PC-3 (cell line): ENCODE data around the gene DAAM2. TPM values are rescaled to one million over a fixed set of nuclear protein-coding genes. Genes with fewer than 3 reads are reported as not detected.

Experiments
- ATAC-seq: fragments of 200-7000 bp; cut with Tn5 transposase; 2 replicates; pipeline ENCODE4 v1.9.1; 2020; ENCODE audit warnings: mild to moderate bottlenecking, moderate library complexity
- BruUV-seq: library from RNA; stranded (reverse); fragments of 400-500 nt; replicated peaks from 2 replicates; lab custom pipeline; 2021; lab: Mats Ljungman, UMichigan
- CTCF ChIA-PET: fragments of 300-600 bp; sonication (Branson Sonifier 250); formaldehyde crosslinking; loops from one replicate; lab custom pipeline; 2022; ENCODE audit warnings: antibody characterized with exemption; lab: Charles Lee
- POLR2A ChIA-PET: fragments of 300-600 bp; sonication (Branson Sonifier 250); formaldehyde crosslinking; loops from one replicate; lab custom pipeline; 2022; ENCODE audit warnings: antibody characterized with exemption; ENCODE audit not compliant: unreplicated experiment; lab: Charles Lee
- DNase-seq: peaks from one replicate; pipeline ENCODE4 v3.0.0-alpha.2; 2015
- H2AFZ ChIP-seq: fragments of 300-600 bp; sonication (generic); 2 replicates; pipeline ENCODE4 v1.6.0; 2016; ENCODE audit warnings: antibody characterized with exemption, low read length
- H3F3A ChIP-seq: fragments of 300-600 bp; sonication (generic); one replicate; pipeline ENCODE4 v1.6.0; 2017; ENCODE audit warnings: antibody characterized with exemption, low read length, control low read depth, mild to moderate bottlenecking; ENCODE audit not compliant: unreplicated experiment
- H3K27ac ChIP-seq: fragments of 300-600 bp; sonication (generic); 2 replicates; pipeline ENCODE4 v1.5.1; 2016; ENCODE audit warnings: mild to moderate bottlenecking, low read length
- H3K27me3 ChIP-seq: fragments of 300-600 bp; sonication (generic); 2 replicates; pipeline ENCODE4 v1.6.1; 2016; ENCODE audit warnings: low read length, mixed read lengths
- H3K36me3 ChIP-seq: fragments of 300-600 bp; sonication (generic); 2 replicates; pipeline ENCODE4 v1.6.1; 2016; ENCODE audit warnings: low read depth, mixed run types, low read length, mixed read lengths
- H3K4me1 ChIP-seq: fragments of 300-600 bp; sonication (generic); 2 replicates; pipeline ENCODE4 v1.5.1; 2016; ENCODE audit warnings: low read length; ENCODE audit not compliant: insufficient read depth
- H3K4me2 ChIP-seq: fragments of 300-600 bp; sonication (generic); 2 replicates; pipeline ENCODE4 v1.6.0; 2016; ENCODE audit warnings: low read length
- H3K4me3 ChIP-seq: fragments of 300-600 bp; sonication (generic); 2 replicates; pipeline ENCODE4 v1.5.1; 2016; ENCODE audit warnings: mild to moderate bottlenecking, low read length, mixed read lengths
- H3K79me2 ChIP-seq: fragments of 300-600 bp; sonication (generic); 2 replicates; pipeline ENCODE4 v1.6.1; 2017; ENCODE audit warnings: low read length, mixed read lengths
- H3K9ac ChIP-seq: fragments of 300-600 bp; sonication (generic); 2 replicates; pipeline ENCODE4 v1.6.0; 2016; ENCODE audit warnings: mild to moderate bottlenecking, low read length
- H3K9me2 ChIP-seq: fragments of 300-600 bp; sonication (generic); replicated peaks from 2 replicates; pipeline ENCODE4 v1.6.1; 2016; ENCODE audit warnings: mixed run types, low read length, mixed read lengths
- H3K9me3 ChIP-seq: fragments of 300-600 bp; sonication (generic); 2 replicates; pipeline ENCODE4 v1.6.1; 2016; ENCODE audit warnings: low read length, mixed read lengths
- H4K20me1 ChIP-seq: fragments of 300-600 bp; sonication (generic); 2 replicates; pipeline ENCODE4 v1.6.1; 2016; ENCODE audit warnings: low read length, mixed read lengths
- CTCF ChIP-seq: fragments of 300-600 bp; sonication (generic); conservative IDR thresholded peaks from 2 replicates; pipeline ENCODE4 v1.5.1; 2017; ENCODE audit warnings: antibody characterized with exemption, low read depth, mild to moderate bottlenecking, low read length
- EZH2 ChIP-seq: fragments of 300-600 bp; sonication (generic); IDR thresholded peaks from one replicate; pipeline ENCODE4 v1.6.1; 2017; ENCODE audit warnings: antibody characterized with exemption, mild to moderate bottlenecking, low read length; ENCODE audit not compliant: unreplicated experiment
- EZH2phosphoT487 ChIP-seq: fragments of 300-600 bp; sonication (generic); IDR thresholded peaks from 2 replicates; pipeline ENCODE4 v1.6.1; 2018; ENCODE audit warnings: mild to moderate bottlenecking, antibody characterized with exemption, low read length, borderline replicate concordance
- intact Hi-C: fragments of 100-400 bp; cut with micrococcal nuclease; formaldehyde crosslinking; loops from 2 replicates; pipeline ENCODE4 v1.9.0; 2023
- total RNA-seq: library from RNA; depleted of rRNA; stranded (reverse); fragments of >200 nt; gene quantifications from 2 replicates; pipeline ENCODE4 v1.2.3, GENCODE V29; 2014

DAAM2 gene
- total RNA-seq, 1 experiment from 2014 or later, result not detected

GRCh38 chr6:39841291-39841690 is 49.1 kb downstream of the DAAM2 start:
- TF ChIP-seq CTCF (no peak), EZH2phosphoT487 (no peak), EZH2 (no peak)
- Histone ChIP-seq H3K27ac (no peak overlapping the region), H3F3A (no peaks in the 10 kb centered on the region), H3K9ac (no peak overlapping the region), H4K20me1 (no peaks in the 10 kb centered on the region), H3K4me2 (no peak overlapping the region), H3K4me3 (no peak overlapping the region), H3K36me3 (no peaks in the 10 kb centered on the region), H3K79me2 (no peaks in the 10 kb centered on the region), H2AFZ (no peak overlapping the region), H3K4me1 (no peaks in the 10 kb centered on the region), H3K27me3 (no peaks in the 10 kb centered on the region), H3K9me3 (no peaks in the 10 kb centered on the region), H3K9me2 (no peaks in the 10 kb centered on the region)
- BruUV-seq, result no TSS peak
- CTCF ChIA-PET, result no interaction called here
- intact Hi-C loops, result no loop called here
- DNase-seq, result no peak
- no peak for ATAC-seq
- POLR2A ChIA-PET, result no interaction called here

GRCh38 chr6:39841923-39842322 is 49.7 kb downstream of the DAAM2 start:
- Histone ChIP-seq H3K9me3 (no peaks in the 10 kb centered on the region), H3K4me2 (no peak overlapping the region), H3K9me2 (no peaks in the 10 kb centered on the region), H3F3A (no peaks in the 10 kb centered on the region), H3K4me1 (no peaks in the 10 kb centered on the region), H3K36me3 (no peaks in the 10 kb centered on the region), H4K20me1 (no peaks in the 10 kb centered on the region), H3K27me3 (no peaks in the 10 kb centered on the region), H3K79me2 (no peaks in the 10 kb centered on the region), H3K9ac (no peak overlapping the region), H3K4me3 (no peak overlapping the region), H2AFZ (no peak overlapping the region), H3K27ac (no peak overlapping the region)
- ChIA-PET POLR2A (no interaction called here), CTCF (no interaction called here)
- BruUV-seq, result no TSS peak
- DNase-seq, result no peak
- no peak for ATAC-seq
- TF ChIP-seq EZH2, result no peak
- no peak for TF ChIP-seq CTCF
- no peak for TF ChIP-seq EZH2phosphoT487
- intact Hi-C loops, result no loop called here

- ATAC-seq, result no peak
Observed at GRCh38 chr6:39843305-39844020, 51.3 kb downstream of the DAAM2 start.

More at GRCh38 chr6:39843305-39844020, 51.3 kb downstream of the DAAM2 start:
- no peaks in the 10 kb centered on the region for H3F3A ChIP-seq
- no peak for DNase-seq
- H2AFZ ChIP-seq, result no peak overlapping the region
- H3K9me3 ChIP-seq, result no peaks in the 10 kb centered on the region
- H3K36me3 ChIP-seq, result no peaks in the 10 kb centered on the region
- intact Hi-C loops, result no loop called here
- no peak overlapping the region for H3K27ac ChIP-seq
- H3K27me3 ChIP-seq, result no peaks in the 10 kb centered on the region
- TF ChIP-seq CTCF, result no peak
- no peak for TF ChIP-seq EZH2
- no peak for TF ChIP-seq EZH2phosphoT487
- no peak overlapping the region for H3K9ac ChIP-seq
- ChIA-PET POLR2A (no interaction called here), CTCF (no interaction called here)
- H3K9me2 ChIP-seq, result no peaks in the 10 kb centered on the region
- no TSS peak for BruUV-seq
- no peak overlapping the region for H3K4me2 ChIP-seq
- H3K4me3 ChIP-seq, result no peak overlapping the region
- no peaks in the 10 kb centered on the region for H4K20me1 ChIP-seq
- no peaks in the 10 kb centered on the region for H3K79me2 ChIP-seq
- H3K4me1 ChIP-seq, result no peaks in the 10 kb centered on the region
